Measurements from ENCODE around the gene MROH2A.

MROH2A gene

GRCh38 chr2:233761040-233761769 is 16.9 kb upstream of the MROH2A start:
- DNase-seq (ENCODE audit: low spot score): no peak

- no peak for DNase-seq (ENCODE audit: low spot score)
Measured at GRCh38 chr2:233764264-233764663, 13.9 kb upstream of the MROH2A start.

GRCh38 chr2:233764761-233765160 is 13.4 kb upstream of the MROH2A start:
- no peak for DNase-seq (ENCODE audit: low spot score)

GRCh38 chr2:233766416-233766815 is 11.7 kb upstream of the MROH2A start:
- no peak for DNase-seq (ENCODE audit: low spot score)

GRCh38 chr2:233768076-233768475 is 10.1 kb upstream of the MROH2A start:
- DNase-seq (ENCODE audit: low spot score): no peak

- DNase-seq (ENCODE audit: low spot score): no peak
Measured at GRCh38 chr2:233769260-233769659, 8.9 kb upstream of the MROH2A start.

- DNase-seq (ENCODE audit: low spot score): no peak
Measured at GRCh38 chr2:233772153-233772552, 6.0 kb upstream of the MROH2A start.

- no peak for DNase-seq (ENCODE audit: low spot score)
Measured at GRCh38 chr2:233772583-233772982, 5.5 kb upstream of the MROH2A start.

GRCh38 chr2:233773854-233774253 is 4.3 kb upstream of the MROH2A start:
- no peak for DNase-seq (ENCODE audit: low spot score)

- DNase-seq (ENCODE audit: low spot score): no peak
Measured at GRCh38 chr2:233775414-233775813, 2.7 kb upstream of the MROH2A start.

- DNase-seq (ENCODE audit: low spot score): no peak
Measured at GRCh38 chr2:233779722-233780121, 1.6 kb downstream of the MROH2A start.

- DNase-seq (ENCODE audit: low spot score): no peak
Measured at GRCh38 chr2:233780771-233781170, 2.6 kb downstream of the MROH2A start.

- DNase-seq (ENCODE audit: low spot score): no peak
Measured at GRCh38 chr2:233789554-233789953, 11.4 kb downstream of the MROH2A start.

GRCh38 chr2:233791151-233791882 is 13.2 kb downstream of the MROH2A start:
- no peak for DNase-seq (ENCODE audit: low spot score)

GRCh38 chr2:233791883-233792329 is 13.8 kb downstream of the MROH2A start:
- DNase-seq (ENCODE audit: low spot score): no peak

- no peak for DNase-seq (ENCODE audit: low spot score)
Measured at GRCh38 chr2:233792720-233793119, 14.6 kb downstream of the MROH2A start.

GRCh38 chr2:233793465-233794127 is 15.5 kb downstream of the MROH2A start:
- no peak for DNase-seq (ENCODE audit: low spot score)

GRCh38 chr2:233794128-233794658 is 16.1 kb downstream of the MROH2A start:
- no peak for DNase-seq (ENCODE audit: low spot score)

- no peak for DNase-seq (ENCODE audit: low spot score)
Measured at GRCh38 chr2:233795735-233796171, 17.6 kb downstream of the MROH2A start.

GRCh38 chr2:233796254-233796653 is 18.1 kb downstream of the MROH2A start:
- DNase-seq (ENCODE audit: low spot score): no peak

- no peak for DNase-seq (ENCODE audit: low spot score)
Measured at GRCh38 chr2:233798335-233799086, 20.4 kb downstream of the MROH2A start.
